Chondrocyte (in vitro differentiated cells): ENCODE results near the gene PTGES. TPM values are rescaled to one million over a fixed set of nuclear protein-coding genes. Genes with fewer than 3 reads are reported as not detected.
"Not testable (repeated sequence)": the region's sequence is repeated elsewhere in the genome, so short reads cannot be mapped to it uniquely, and the experiment has no call there.

Source experiments
- DNase-seq: peaks from one replicate; pipeline ENCODE4 v3.0.0; 2021; ENCODE audit warnings: mixed read lengths, low spot score
- H3K27ac Mint-ChIP-seq: one replicate; pipeline ENCODE4 v1.8.0; 2021; ENCODE audit warnings: mild to moderate bottlenecking, moderate library complexity, mixed read lengths; ENCODE audit not compliant: unreplicated experiment
- H3K27me3 Mint-ChIP-seq: 2 replicates; pipeline ENCODE4 v1.8.0; 2021; ENCODE audit warnings: low read depth, mixed read lengths
- H3K36me3 Mint-ChIP-seq: 2 replicates; pipeline ENCODE4 v1.8.0; 2021; ENCODE audit warnings: low read depth, mixed read lengths
- H3K4me1 Mint-ChIP-seq: 2 replicates; pipeline ENCODE4 v1.8.0; 2021; ENCODE audit warnings: low read depth, mild to moderate bottlenecking, mixed read lengths
- H3K4me3 Mint-ChIP-seq: one replicate; pipeline ENCODE4 v1.8.0; 2021; ENCODE audit warnings: mild to moderate bottlenecking, moderate library complexity, mixed read lengths; ENCODE audit not compliant: unreplicated experiment
- H3K9me3 Mint-ChIP-seq: 2 replicates; pipeline ENCODE4 v1.8.0; 2021; ENCODE audit warnings: low read depth, mixed read lengths
- CTCF ChIP-seq: fragments of 200-600 bp; sonication (generic); IDR thresholded peaks from 2 replicates; pipeline ENCODE4 v1.5.0; 2021; ENCODE audit warnings: antibody characterized with exemption, mild to moderate bottlenecking, moderate library complexity
- total RNA-seq: library from RNA; stranded (reverse); gene quantifications from 3 replicates; pipeline ENCODE4 v1.2.1, GENCODE V29; 2021

The PTGES gene
- total RNA-seq, 1 donor from 2014 or later, result 1.3 TPM

GRCh38 chr9:129761293-129761900 lies 8.6 kb upstream of the PTGES start:
- peaks cover 4% of the 10 kb centered on the region for H3K27me3 Mint-ChIP-seq
- DNase-seq, result no peak
- H3K36me3 Mint-ChIP-seq, result no peaks in the 10 kb centered on the region
- H3K4me3 Mint-ChIP-seq, result no peak overlapping the region
- no peak overlapping the region for H3K27ac Mint-ChIP-seq
- H3K9me3 Mint-ChIP-seq, result no peaks in the 10 kb centered on the region
- peaks cover 17% of the 10 kb centered on the region for H3K4me1 Mint-ChIP-seq
- TF ChIP-seq CTCF, result no peak

GRCh38 chr9:129760784-129761183 lies 7.9 kb upstream of the PTGES start:
- not testable (repeated sequence) for H3K36me3 Mint-ChIP-seq, DNase-seq, H3K27ac Mint-ChIP-seq, H3K9me3 Mint-ChIP-seq, H3K4me3 Mint-ChIP-seq, H3K27me3 Mint-ChIP-seq
- peaks cover 17% of the 10 kb centered on the region for H3K4me1 Mint-ChIP-seq

- Mint-ChIP-seq H3K27me3 (peaks cover 7% of the 10 kb centered on the region), H3K36me3 (no peaks in the 10 kb centered on the region), H3K27ac (no peak overlapping the region), H3K4me3 (no peak overlapping the region), H3K4me1 (peaks cover 17% of the 10 kb centered on the region), H3K9me3 (no peaks in the 10 kb centered on the region)
- no peak for TF ChIP-seq CTCF
- no peak for DNase-seq
These were observed 7.1 kb upstream of the PTGES start for GRCh38 chr9:129759804-129760502.

GRCh38 chr9:129759319-129759718 lies 6.5 kb upstream of the PTGES start:
- DNase-seq, result no peak
- Mint-ChIP-seq H3K4me1 (peaks cover 17% of the 10 kb centered on the region), H3K36me3 (no peaks in the 10 kb centered on the region), H3K27me3 (peaks cover 7% of the 10 kb centered on the region), H3K27ac (no peak overlapping the region), H3K4me3 (no peak overlapping the region), H3K9me3 (no peaks in the 10 kb centered on the region)
- no peak for TF ChIP-seq CTCF

- DNase-seq, result no peak
- Mint-ChIP-seq H3K4me3 (no peak overlapping the region), H3K9me3 (no peaks in the 10 kb centered on the region), H3K27me3 (peaks cover 11% of the 10 kb centered on the region), H3K36me3 (no peaks in the 10 kb centered on the region), H3K27ac (no peak overlapping the region), H3K4me1 (peaks cover 21% of the 10 kb centered on the region)
- no peak for TF ChIP-seq CTCF
These were observed 4.2 kb upstream of the PTGES start for GRCh38 chr9:129757045-129757444.

GRCh38 chr9:129756191-129756590 lies 3.3 kb upstream of the PTGES start:
- H3K27me3 Mint-ChIP-seq, result peaks cover 11% of the 10 kb centered on the region

More at GRCh38 chr9:129756191-129756590, 3.3 kb upstream of the PTGES start:
- Mint-ChIP-seq H3K9me3 (no peaks in the 10 kb centered on the region), H3K36me3 (no peaks in the 10 kb centered on the region), H3K27ac (no peak overlapping the region), H3K4me1 (peaks cover 16% of the 10 kb centered on the region), H3K4me3 (no peak overlapping the region)
- TF ChIP-seq CTCF, result no peak
- no peak for DNase-seq
